PC-3 (cell line): ENCODE results near the gene TRIM28. TPM values are rescaled to one million over a fixed set of nuclear protein-coding genes. Genes with fewer than 3 reads are reported as not detected.

Experiments
- ATAC-seq: fragments of 200-7000 bp; cut with Tn5 transposase; 2 replicates; pipeline ENCODE4 v1.9.1; 2020; ENCODE audit warnings: mild to moderate bottlenecking, moderate library complexity
- BruUV-seq: library from RNA; stranded (reverse); fragments of 400-500 nt; replicated peaks from 2 replicates; lab custom pipeline; 2021; lab: Mats Ljungman, UMichigan
- CTCF ChIA-PET: fragments of 300-600 bp; sonication (Branson Sonifier 250); formaldehyde crosslinking; loops from one replicate; lab custom pipeline; 2022; ENCODE audit warnings: antibody characterized with exemption; lab: Charles Lee
- POLR2A ChIA-PET: fragments of 300-600 bp; sonication (Branson Sonifier 250); formaldehyde crosslinking; loops from one replicate; lab custom pipeline; 2022; ENCODE audit warnings: antibody characterized with exemption; ENCODE audit not compliant: unreplicated experiment; lab: Charles Lee
- DNase-seq: peaks from one replicate; pipeline ENCODE4 v3.0.0-alpha.2; 2015
- H2AFZ ChIP-seq: fragments of 300-600 bp; sonication (generic); 2 replicates; pipeline ENCODE4 v1.6.0; 2016; ENCODE audit warnings: antibody characterized with exemption, low read length
- H3F3A ChIP-seq: fragments of 300-600 bp; sonication (generic); one replicate; pipeline ENCODE4 v1.6.0; 2017; ENCODE audit warnings: antibody characterized with exemption, low read length, control low read depth, mild to moderate bottlenecking; ENCODE audit not compliant: unreplicated experiment
- H3K27ac ChIP-seq: fragments of 300-600 bp; sonication (generic); 2 replicates; pipeline ENCODE4 v1.5.1; 2016; ENCODE audit warnings: mild to moderate bottlenecking, low read length
- H3K27me3 ChIP-seq: fragments of 300-600 bp; sonication (generic); 2 replicates; pipeline ENCODE4 v1.6.1; 2016; ENCODE audit warnings: low read length, mixed read lengths
- H3K36me3 ChIP-seq: fragments of 300-600 bp; sonication (generic); 2 replicates; pipeline ENCODE4 v1.6.1; 2016; ENCODE audit warnings: low read depth, mixed run types, low read length, mixed read lengths
- H3K4me1 ChIP-seq: fragments of 300-600 bp; sonication (generic); 2 replicates; pipeline ENCODE4 v1.5.1; 2016; ENCODE audit warnings: low read length; ENCODE audit not compliant: insufficient read depth
- H3K4me2 ChIP-seq: fragments of 300-600 bp; sonication (generic); 2 replicates; pipeline ENCODE4 v1.6.0; 2016; ENCODE audit warnings: low read length
- H3K4me3 ChIP-seq: fragments of 300-600 bp; sonication (generic); 2 replicates; pipeline ENCODE4 v1.5.1; 2016; ENCODE audit warnings: mild to moderate bottlenecking, low read length, mixed read lengths
- H3K79me2 ChIP-seq: fragments of 300-600 bp; sonication (generic); 2 replicates; pipeline ENCODE4 v1.6.1; 2017; ENCODE audit warnings: low read length, mixed read lengths
- H3K9ac ChIP-seq: fragments of 300-600 bp; sonication (generic); 2 replicates; pipeline ENCODE4 v1.6.0; 2016; ENCODE audit warnings: mild to moderate bottlenecking, low read length
- H3K9me2 ChIP-seq: fragments of 300-600 bp; sonication (generic); replicated peaks from 2 replicates; pipeline ENCODE4 v1.6.1; 2016; ENCODE audit warnings: mixed run types, low read length, mixed read lengths
- H3K9me3 ChIP-seq: fragments of 300-600 bp; sonication (generic); 2 replicates; pipeline ENCODE4 v1.6.1; 2016; ENCODE audit warnings: low read length, mixed read lengths
- H4K20me1 ChIP-seq: fragments of 300-600 bp; sonication (generic); 2 replicates; pipeline ENCODE4 v1.6.1; 2016; ENCODE audit warnings: low read length, mixed read lengths
- EZH2 ChIP-seq: fragments of 300-600 bp; sonication (generic); IDR thresholded peaks from one replicate; pipeline ENCODE4 v1.6.1; 2017; ENCODE audit warnings: antibody characterized with exemption, mild to moderate bottlenecking, low read length; ENCODE audit not compliant: unreplicated experiment
- EZH2phosphoT487 ChIP-seq: fragments of 300-600 bp; sonication (generic); IDR thresholded peaks from 2 replicates; pipeline ENCODE4 v1.6.1; 2018; ENCODE audit warnings: mild to moderate bottlenecking, antibody characterized with exemption, low read length, borderline replicate concordance
- intact Hi-C: fragments of 100-400 bp; cut with micrococcal nuclease; formaldehyde crosslinking; loops from 2 replicates; pipeline ENCODE4 v1.9.0; 2023
- total RNA-seq: library from RNA; depleted of rRNA; stranded (reverse); fragments of >200 nt; gene quantifications from 2 replicates; pipeline ENCODE4 v1.2.3, GENCODE V29; 2014
- TF ChIP-seq, protein P1 (sequence below): fragments of 300-600 bp; sonication (generic); conservative IDR thresholded peaks from 2 replicates; pipeline ENCODE4 v1.5.1; 2017; ENCODE audit warnings: antibody characterized with exemption, low read depth, mild to moderate bottlenecking, low read length

Gene TRIM28
- total RNA-seq, 1 experiment from 2014 or later, result 1,169 TPM

DNA sequence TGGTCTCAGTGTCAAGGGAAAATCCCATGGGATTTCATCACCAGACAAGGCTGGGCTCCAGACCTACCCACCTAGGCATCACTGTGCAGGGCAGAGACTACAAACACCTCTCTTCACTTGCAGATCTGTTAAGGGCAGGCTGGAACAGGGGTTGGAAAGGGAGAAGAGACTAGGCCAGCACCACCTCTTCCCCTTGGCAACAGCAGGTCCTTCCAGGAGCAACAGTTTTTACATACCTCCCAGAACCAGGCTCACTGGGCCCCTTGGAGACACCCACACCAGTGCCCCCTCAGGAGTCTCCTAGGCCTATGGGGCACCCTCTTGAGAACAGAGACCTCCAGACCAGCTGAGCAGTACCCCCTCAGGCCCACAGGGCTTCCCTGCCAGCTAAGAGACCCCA, 17.1 kb downstream of the TRIM28 start:
- no TSS peak for BruUV-seq
- H3K27ac ChIP-seq, result no peak overlapping the region
- intact Hi-C loops, result no loop called here

DNA sequence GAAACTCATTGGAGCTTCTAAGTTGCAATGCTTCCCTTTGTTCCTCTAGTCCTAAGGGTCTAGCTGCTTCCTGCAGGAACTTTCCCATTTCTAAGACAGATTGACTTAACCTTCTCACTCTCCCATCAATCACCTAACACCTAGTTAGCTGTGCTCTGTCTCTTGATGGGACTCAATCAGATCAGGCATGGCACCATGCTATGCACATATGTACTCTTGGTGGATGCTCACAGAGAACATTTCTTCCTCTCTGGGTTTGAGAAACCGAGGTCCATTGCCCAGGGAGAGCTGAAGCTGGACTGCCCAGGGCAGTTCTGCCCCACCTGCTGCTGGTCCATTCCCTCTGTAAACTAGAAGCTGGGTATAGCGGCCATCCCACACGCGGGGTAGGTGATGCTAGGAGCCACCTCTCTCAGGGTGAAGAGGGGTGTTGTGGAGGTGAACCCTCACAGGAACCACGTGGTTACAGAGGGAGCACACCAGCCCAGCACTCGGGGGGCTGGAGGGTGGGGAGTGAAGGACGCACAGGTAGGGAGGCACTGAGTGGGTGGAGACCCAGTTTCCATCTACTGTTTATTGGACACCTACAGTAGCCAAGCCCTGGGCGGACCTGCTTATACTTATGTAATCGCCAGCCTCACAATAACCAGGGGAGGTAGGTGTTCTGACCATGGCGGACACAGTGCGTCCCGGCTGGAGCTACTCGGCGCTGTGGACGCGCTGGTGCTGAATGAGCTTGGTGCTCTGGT, 17.7 kb downstream of the TRIM28 start:
- no peak overlapping the region for H2AFZ ChIP-seq
- H3K4me3 ChIP-seq, result peak overlapping the region; percentile 64
- ATAC-seq (no peak), DNase-seq (no peak)
- H3K36me3 ChIP-seq, result peaks cover 4% of the 10 kb centered on the region; the same call in 1 of the 2 replicates
- TF ChIP-seq, protein P1, sequence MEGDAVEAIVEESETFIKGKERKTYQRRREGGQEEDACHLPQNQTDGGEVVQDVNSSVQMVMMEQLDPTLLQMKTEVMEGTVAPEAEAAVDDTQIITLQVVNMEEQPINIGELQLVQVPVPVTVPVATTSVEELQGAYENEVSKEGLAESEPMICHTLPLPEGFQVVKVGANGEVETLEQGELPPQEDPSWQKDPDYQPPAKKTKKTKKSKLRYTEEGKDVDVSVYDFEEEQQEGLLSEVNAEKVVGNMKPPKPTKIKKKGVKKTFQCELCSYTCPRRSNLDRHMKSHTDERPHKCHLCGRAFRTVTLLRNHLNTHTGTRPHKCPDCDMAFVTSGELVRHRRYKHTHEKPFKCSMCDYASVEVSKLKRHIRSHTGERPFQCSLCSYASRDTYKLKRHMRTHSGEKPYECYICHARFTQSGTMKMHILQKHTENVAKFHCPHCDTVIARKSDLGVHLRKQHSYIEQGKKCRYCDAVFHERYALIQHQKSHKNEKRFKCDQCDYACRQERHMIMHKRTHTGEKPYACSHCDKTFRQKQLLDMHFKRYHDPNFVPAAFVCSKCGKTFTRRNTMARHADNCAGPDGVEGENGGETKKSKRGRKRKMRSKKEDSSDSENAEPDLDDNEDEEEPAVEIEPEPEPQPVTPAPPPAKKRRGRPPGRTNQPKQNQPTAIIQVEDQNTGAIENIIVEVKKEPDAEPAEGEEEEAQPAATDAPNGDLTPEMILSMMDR, result no peak
- no peak for TF ChIP-seq EZH2phosphoT487
- TF ChIP-seq EZH2, result no peak
- H3K9me3 ChIP-seq, result no peaks in the 10 kb centered on the region
- no peak overlapping the region for H3K27ac ChIP-seq
- H4K20me1 ChIP-seq, result no peaks in the 10 kb centered on the region
- CTCF ChIA-PET, result no interaction called here
- H3K9me2 ChIP-seq, result no peaks in the 10 kb centered on the region
- H3F3A ChIP-seq, result no peaks in the 10 kb centered on the region
- BruUV-seq, result no TSS peak
- H3K4me1 ChIP-seq, result peaks cover 40% of the 10 kb centered on the region
- POLR2A ChIA-PET, result no interaction called here
- H3K4me2 ChIP-seq, result peak overlapping the region; percentile 94
- H3K27me3 ChIP-seq, result no peaks in the 10 kb centered on the region
- intact Hi-C loops, result no loop called here
- peaks cover 16% of the 10 kb centered on the region for H3K79me2 ChIP-seq
- no peak overlapping the region for H3K9ac ChIP-seq

More for the DNA sequence above, 17.1 kb downstream of the TRIM28 start:
- Histone ChIP-seq H3K4me2 (no peak overlapping the region), H3K4me3 (no peak overlapping the region), H3K9me3 (no peaks in the 10 kb centered on the region), H3K79me2 (peaks cover 23% of the 10 kb centered on the region), H3K9me2 (no peaks in the 10 kb centered on the region), H3K27me3 (no peaks in the 10 kb centered on the region), H4K20me1 (no peaks in the 10 kb centered on the region), H3K4me1 (peaks cover 42% of the 10 kb centered on the region), H3F3A (no peaks in the 10 kb centered on the region), H3K9ac (no peak overlapping the region), H2AFZ (no peak overlapping the region), H3K36me3 (peaks cover 10% of the 10 kb centered on the region)
- ChIA-PET CTCF (no interaction called here), POLR2A (no interaction called here)
- no peak for DNase-seq
- TF ChIP-seq EZH2phosphoT487 (no peak), EZH2 (no peak)
- TF ChIP-seq, protein P1, result no peak
- ATAC-seq, result no peak
